PC-3 (cell line): ENCODE results near the gene TMEM87B.
"Not testable (repeated sequence)": the region's sequence is repeated elsewhere in the genome, so short reads cannot be mapped to it uniquely, and the experiment has no call there.

Source experiments
- CTCF ChIP-seq: fragments of 300-600 bp; sonication (generic); conservative IDR thresholded peaks from 2 replicates; pipeline ENCODE4 v1.5.1; 2017; ENCODE audit warnings: antibody characterized with exemption, low read depth, mild to moderate bottlenecking, low read length
- EZH2 ChIP-seq: fragments of 300-600 bp; sonication (generic); IDR thresholded peaks from one replicate; pipeline ENCODE4 v1.6.1; 2017; ENCODE audit warnings: antibody characterized with exemption, mild to moderate bottlenecking, low read length; ENCODE audit not compliant: unreplicated experiment
- EZH2phosphoT487 ChIP-seq: fragments of 300-600 bp; sonication (generic); IDR thresholded peaks from 2 replicates; pipeline ENCODE4 v1.6.1; 2018; ENCODE audit warnings: mild to moderate bottlenecking, antibody characterized with exemption, low read length, borderline replicate concordance

GRCh38 chr2:112139661-112140204 is 84.7 kb downstream of the TMEM87B start:
- TF ChIP-seq CTCF, EZH2phosphoT487, EZH2: not testable (repeated sequence)
